Measurements from ENCODE around the gene FTO.

The FTO gene

DNA sequence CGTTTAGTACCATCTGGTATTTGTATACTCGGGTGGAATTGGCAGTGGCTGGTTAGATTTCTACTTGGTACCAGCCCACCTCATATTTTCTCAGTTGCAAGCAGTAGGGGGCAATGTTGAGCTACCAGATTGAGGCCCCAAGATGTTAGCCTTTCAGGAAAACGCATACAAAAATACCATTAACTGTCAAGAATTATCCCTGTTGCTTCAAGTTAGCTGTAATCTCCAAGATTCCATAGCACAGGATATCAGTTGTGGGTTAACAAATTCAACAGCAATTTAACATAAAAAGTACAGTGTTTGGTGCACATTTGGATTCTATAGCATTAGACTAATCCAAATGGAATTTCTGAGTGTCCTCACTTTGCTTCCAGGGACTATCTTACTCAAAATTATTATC is 188.2 kb downstream of the FTO start:
- DNase-seq (ENCODE audit: extremely low read depth in 1 of 2, low read depth in 1 of 2) = no peak

GRCh38 chr16:53893731-53894435 is 189.9 kb downstream of the FTO start:
- DNase-seq (ENCODE audit: extremely low read depth in 1 of 2, low read depth in 1 of 2) = no peak

DNA sequence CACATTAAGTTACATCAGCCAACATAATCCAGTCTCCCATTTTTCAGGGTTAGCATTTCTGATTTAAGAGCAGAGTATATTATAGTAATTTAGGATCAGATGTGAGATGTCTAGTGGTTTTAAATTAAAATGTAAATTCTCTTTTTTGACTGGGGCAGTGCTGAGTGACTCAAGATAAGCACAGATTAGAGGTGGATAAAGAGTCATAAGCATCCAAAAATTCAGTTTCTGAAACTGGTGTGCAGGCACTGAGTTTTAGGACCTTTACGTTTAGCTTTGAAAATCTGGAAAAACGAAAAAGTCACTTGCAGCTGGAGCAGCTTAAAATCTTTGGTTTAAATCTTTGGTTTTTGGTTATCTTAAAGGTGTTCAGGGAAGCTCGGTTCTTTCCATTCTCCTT is 190.7 kb downstream of the FTO start:
- no peak for DNase-seq (ENCODE audit: extremely low read depth in 1 of 2, low read depth in 1 of 2)

DNA sequence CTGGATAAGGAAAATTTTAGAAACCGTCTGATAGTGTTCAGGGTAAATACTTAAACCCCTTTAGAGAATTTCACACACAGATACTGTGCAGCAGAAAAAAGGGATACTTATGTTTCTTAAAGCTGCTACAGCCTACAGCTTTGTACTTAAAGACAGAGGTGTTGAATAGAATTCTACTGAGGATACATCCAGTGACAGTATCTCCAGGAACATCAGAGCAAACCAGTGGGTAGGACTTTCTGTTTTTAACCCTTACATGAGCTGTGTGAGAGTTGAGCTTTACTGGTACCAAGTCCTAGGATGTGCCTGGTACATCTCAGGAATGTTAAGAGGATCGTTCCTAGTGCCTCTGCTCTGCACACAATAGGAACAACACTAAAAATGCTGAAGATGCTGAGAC is 191.5 kb downstream of the FTO start:
- no peak for DNase-seq (ENCODE audit: extremely low read depth in 1 of 2, low read depth in 1 of 2)

GRCh38 chr16:53895851-53896250 is 191.9 kb downstream of the FTO start:
- no peak for DNase-seq (ENCODE audit: extremely low read depth in 1 of 2, low read depth in 1 of 2)

DNA sequence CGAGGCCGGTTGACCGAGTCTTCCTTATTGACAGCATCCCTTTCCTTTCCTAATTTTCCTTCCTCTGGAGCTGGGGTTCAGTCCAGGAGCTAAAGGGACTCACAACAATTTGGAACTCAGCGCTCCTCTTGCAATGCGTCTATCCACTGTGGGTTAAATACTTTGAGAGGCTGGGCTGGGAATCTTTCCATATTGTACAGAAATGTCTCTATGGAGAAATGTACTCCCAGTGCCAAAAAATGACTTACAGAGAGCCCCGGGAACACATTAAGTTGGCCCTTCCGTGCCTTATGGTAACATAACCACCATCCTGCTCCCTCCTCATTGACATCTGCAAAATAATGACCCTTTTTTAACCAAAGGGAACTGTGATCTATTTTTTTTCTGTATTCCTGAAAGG is 192.8 kb downstream of the FTO start:
- DNase-seq (ENCODE audit: extremely low read depth in 1 of 2, low read depth in 1 of 2) = no peak

- DNase-seq (ENCODE audit: extremely low read depth in 1 of 2, low read depth in 1 of 2) = no peak
Observed at GRCh38 chr16:53898993-53899392, 195.0 kb downstream of the FTO start.

- DNase-seq (ENCODE audit: extremely low read depth in 1 of 2, low read depth in 1 of 2) = no peak
Observed at GRCh38 chr16:53899431-53899830, 195.5 kb downstream of the FTO start.

DNA sequence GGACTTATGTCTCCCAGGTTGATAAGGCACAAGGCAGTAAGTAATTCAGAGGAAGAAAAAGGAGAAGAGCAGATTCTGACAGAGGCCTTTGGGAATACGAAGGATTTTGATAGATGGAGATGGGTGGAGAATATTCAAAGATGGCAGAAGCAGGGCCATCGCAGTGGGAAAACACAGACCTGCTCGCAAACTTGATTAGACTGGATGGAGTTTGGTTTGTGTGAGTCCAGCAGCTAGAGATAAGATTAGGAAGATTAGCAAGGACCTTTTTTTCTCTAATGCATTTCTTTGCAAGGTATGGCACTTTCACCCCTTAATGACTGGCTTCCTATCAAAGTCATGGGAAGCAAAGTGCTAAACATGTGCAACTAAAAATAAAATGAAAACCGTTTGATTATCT is 196.7 kb downstream of the FTO start:
- no peak for DNase-seq (ENCODE audit: extremely low read depth in 1 of 2, low read depth in 1 of 2)

- no peak for DNase-seq (ENCODE audit: extremely low read depth in 1 of 2, low read depth in 1 of 2)
Observed at GRCh38 chr16:53901408-53901807, 197.5 kb downstream of the FTO start.

GRCh38 chr16:53904533-53904932 is 200.6 kb downstream of the FTO start:
- DNase-seq (ENCODE audit: extremely low read depth in 1 of 2, low read depth in 1 of 2) = no peak

DNA sequence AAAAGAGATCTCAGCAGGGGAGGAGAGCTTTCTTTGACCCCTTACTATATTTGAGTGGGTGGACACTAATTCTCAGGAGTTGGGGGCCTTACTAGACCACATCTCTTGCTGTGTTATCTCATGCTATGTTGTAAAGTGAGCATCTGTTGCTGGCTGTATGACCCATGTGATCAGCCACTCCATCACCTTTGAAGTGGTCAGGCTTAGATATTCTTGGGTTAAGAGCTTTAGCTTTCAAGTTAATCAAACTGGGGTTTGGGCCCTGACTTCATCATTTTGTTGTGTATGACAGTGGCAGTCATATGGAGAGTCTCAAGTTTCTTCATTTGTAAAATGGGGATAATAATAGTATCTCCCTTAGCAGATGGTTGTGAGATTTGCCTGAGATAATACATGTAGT is 201.1 kb downstream of the FTO start:
- no peak for DNase-seq (ENCODE audit: extremely low read depth in 1 of 2, low read depth in 1 of 2)

DNA sequence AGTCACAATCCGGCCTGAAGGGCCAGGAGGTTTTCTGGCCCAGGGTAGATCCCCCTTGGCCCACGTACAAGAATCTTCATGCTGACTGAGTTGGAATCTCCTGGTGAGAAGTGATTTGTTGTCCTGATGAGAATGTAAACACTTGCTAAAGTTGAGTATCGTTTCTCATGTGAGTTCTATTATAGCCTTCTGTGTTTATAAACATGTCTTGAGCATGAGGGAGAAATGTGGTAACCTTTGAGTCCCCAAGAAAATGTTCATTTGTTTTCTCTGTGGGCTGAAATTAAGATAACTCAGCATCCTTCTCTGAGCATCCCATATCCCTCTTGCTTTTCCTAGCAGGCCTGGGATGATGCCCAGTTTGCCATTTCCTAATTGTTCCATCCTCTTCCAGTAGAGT is 204.8 kb downstream of the FTO start:
- no peak for DNase-seq (ENCODE audit: extremely low read depth in 1 of 2, low read depth in 1 of 2)

DNA sequence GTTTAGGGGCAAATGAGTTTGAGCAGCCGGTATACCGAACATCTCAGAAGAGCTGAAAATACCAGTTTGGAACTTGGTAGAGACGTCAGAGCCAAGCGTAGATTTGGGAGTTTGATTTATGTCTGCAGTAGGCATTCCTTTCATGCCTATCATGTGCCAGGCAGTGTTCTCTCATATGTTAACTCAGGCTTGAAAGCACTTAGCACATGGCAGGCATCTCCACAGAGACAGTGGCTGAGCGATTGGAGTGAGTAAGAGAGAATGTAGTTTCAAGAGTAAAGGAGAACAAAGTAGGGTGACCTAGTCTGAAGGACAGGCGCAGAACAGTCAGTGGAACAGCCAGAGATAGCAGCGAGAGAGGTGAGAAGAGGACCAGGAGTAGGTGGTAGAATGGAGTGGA is 207.0 kb downstream of the FTO start:
- no peak for DNase-seq (ENCODE audit: extremely low read depth in 1 of 2, low read depth in 1 of 2)

GRCh38 chr16:53911513-53911912 is 207.6 kb downstream of the FTO start:
- no peak for DNase-seq (ENCODE audit: extremely low read depth in 1 of 2, low read depth in 1 of 2)

DNA sequence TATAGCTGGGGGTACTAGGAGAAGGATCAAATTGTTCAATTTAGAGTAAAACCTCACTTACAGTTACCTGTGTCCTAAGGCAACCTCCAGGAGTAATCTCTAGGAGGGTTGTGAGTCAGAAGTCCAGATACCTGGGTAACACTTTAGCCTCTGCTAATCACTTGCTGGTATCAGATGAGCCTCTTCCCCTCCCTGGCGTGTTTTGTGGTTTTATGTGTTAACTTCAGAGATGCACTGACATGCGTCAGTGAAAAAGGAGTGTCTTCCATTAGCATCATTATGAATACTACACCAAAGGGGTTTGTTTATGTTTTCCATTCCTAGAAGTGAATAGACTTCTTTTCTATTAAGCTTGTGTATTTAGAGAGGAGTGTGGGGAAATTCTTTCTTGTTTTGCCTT is 208.2 kb downstream of the FTO start:
- peak in 1 of 2 donors; percentile 6 for DNase-seq (ENCODE audit: extremely low read depth in 1 of 2, low read depth in 1 of 2)

DNA sequence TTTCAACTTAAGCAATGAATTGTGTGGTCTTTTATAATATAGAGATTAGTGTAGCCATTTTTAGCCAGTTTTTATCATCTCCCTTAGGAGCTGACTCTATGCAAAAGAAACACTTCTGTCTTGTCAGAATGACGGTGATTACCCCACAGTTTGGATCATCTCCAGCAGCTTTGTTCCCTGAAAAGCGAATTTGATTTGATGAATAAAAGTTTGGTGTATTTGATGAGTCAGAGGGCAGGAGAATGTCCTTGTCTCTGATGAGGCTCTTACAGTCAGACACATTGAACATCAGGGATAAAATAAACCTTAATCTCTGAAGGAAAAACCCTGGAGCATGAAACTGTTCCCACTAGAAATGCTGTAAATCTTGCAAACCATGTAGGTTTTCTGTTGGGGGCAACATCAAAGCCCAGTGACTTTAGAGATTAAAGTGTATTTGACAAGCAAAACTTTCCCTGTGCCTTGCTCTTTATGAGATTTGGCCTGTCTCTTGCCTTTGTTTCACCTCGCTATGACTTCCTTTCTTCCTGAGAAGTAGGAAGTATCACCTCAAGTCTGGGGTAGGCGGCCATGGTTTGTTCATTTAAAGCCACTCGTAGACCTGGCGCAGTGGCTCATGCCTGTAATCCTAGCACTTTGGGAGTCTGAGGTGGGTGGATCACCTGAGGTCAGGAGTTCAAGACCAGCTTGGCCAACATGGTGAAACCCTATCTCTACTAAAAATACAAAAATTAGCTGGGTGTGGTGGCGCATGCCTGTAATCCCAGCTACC is 209.3 kb downstream of the FTO start:
- no peak for DNase-seq (ENCODE audit: extremely low read depth in 1 of 2, low read depth in 1 of 2)

- DNase-seq (ENCODE audit: extremely low read depth in 1 of 2, low read depth in 1 of 2) = no peak
Observed at GRCh38 chr16:53913920-53914319, 210.0 kb downstream of the FTO start.

DNA sequence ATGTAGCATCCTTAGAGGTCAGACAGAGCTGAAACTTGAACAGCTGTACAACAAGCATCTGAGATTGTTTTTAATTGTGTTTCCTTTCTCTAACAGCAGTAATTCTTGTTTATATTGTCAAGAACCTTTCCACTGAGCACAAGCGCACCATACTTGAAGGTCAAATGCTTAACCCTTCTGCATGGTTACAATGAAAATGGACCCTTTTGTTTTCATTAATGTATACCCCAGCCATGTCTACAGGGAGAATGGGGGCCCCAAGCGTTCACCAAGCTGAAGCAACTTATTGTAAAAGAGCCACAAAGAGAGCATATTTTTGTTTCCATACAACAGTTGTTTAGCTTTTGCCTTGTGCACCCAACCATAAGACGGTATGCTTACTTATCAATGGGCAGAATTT is 210.8 kb downstream of the FTO start:
- no peak for DNase-seq (ENCODE audit: extremely low read depth in 1 of 2, low read depth in 1 of 2)

GRCh38 chr16:53915452-53916160 is 211.7 kb downstream of the FTO start:
- no peak for DNase-seq (ENCODE audit: extremely low read depth in 1 of 2, low read depth in 1 of 2)

DNA sequence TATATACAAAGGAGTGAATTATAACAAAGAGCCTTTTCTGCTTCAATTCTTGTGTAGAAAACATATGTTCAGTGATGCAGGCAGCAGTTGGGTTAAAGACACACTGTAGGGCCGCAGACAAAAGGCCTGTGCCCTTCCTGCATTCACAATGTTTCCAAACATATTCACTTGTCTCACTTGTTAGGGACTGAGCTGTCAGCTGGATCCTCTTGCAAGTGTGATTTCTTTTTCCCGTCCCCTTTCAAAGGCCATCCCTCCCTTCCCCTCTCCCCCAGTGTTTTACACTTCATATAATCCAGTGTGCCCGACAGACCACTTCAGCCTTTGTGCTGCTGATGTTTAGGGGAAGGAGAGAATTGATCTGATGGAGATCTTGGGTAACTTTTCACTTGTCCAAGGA is 217.0 kb downstream of the FTO start:
- no peak for DNase-seq (ENCODE audit: extremely low read depth in 1 of 2, low read depth in 1 of 2)

Data from activated CD8-positive, alpha-beta memory T cell treated with anti-CD3 and anti-CD28 coated beads for 1 hour (primary cell).